ENCODE results near the gene CDH26.

DNA sequence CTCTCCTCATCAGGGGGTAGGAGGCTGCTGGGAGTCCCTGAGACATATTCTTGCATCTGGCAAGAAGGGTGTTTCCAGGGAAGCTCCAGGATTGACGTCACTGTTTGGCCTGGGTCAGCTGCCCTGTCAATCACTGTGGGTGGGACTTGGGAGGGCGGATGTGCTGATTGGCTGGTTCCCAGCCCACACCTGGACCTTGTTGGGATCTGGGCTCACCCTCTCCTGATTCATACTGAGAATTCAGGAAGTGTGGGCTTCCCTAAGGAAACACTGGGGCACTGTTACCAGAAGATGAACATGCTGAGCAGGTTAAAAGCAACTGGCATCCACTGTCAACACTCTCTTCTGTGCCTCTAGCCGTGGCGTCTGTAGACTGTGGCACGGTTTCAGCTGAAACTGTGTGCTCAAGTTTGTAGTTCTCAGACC is 36.5 kb downstream of the CDH26 start:
- no peak for TF ChIP-seq CTCF (IDR thresholded peaks at IDR 0.05; ENCODE audit: insufficient read depth, low read length, poor library complexity, severe bottlenecking)
- TF ChIP-seq EZH2phosphoT487 (conservative IDR thresholded peaks at IDR 0.05; ENCODE audit: low read length), result no peak
